H1 (cell line): ENCODE data around the gene ANKS1B. TPM values are rescaled to one million over a fixed set of nuclear protein-coding genes. Genes with fewer than 3 reads are reported as not detected.

Experiments used
- CTCF ChIA-PET: fragments of 300-600 bp; sonication (Branson Sonifier 250); formaldehyde crosslinking; loops from one replicate; lab custom pipeline; 2021; ENCODE audit not compliant: partially characterized antibody; lab: Charles Lee
- POLR2A ChIA-PET: fragments of 300-600 bp; sonication (Branson Sonifier 250); formaldehyde crosslinking; loops from one replicate; lab custom pipeline; 2021; ENCODE audit warnings: inconsistent platforms; ENCODE audit not compliant: partially characterized antibody; lab: Charles Lee
- DNase-seq, 2 experiments: peaks; one replicate each; pipeline versions ENCODE4 v3.0.0 to v3.0.0-alpha.2; 2010 to 2022; ENCODE audit warnings: low spot score in 2 of 2, low read depth in 1 of 2, mixed read lengths in 1 of 2
- FAIRE-seq: peaks from 2 replicates; lab custom pipeline; 2011; peaks lifted over from hg19 to GRCh38; lab: Jason Lieb, UNC
- H2AFZ ChIP-seq: 2 replicates; pipeline ENCODE4 v1.8.1; 2012; ENCODE audit warnings: low read length, inconsistent platforms
- H2AK5ac ChIP-seq: 2 replicates; pipeline ENCODE4 v1.6.1; 2013; ENCODE audit warnings: low read depth, low read length
- H2BK120ac ChIP-seq: replicated peaks from 2 replicates; pipeline ENCODE3; 2013; ENCODE audit warnings: low read depth, low read length, inconsistent platforms
- H2BK12ac ChIP-seq: 2 replicates; pipeline ENCODE4 v1.6.1; 2013; ENCODE audit warnings: low read depth, low read length
- H2BK15ac ChIP-seq: 2 replicates; pipeline ENCODE4 v1.6.1; 2013; ENCODE audit warnings: low read length
- H2BK20ac ChIP-seq: 2 replicates; pipeline ENCODE4 v1.6.1; 2013; ENCODE audit warnings: low read length
- H2BK5ac ChIP-seq: 2 replicates; pipeline ENCODE4 v1.6.1; 2013; ENCODE audit warnings: low read depth, low read length
- H3K14ac ChIP-seq: 2 replicates; pipeline ENCODE4 v1.6.1; 2013; ENCODE audit warnings: inconsistent platforms; ENCODE audit not compliant: insufficient read length
- H3K18ac ChIP-seq: 2 replicates; pipeline ENCODE4 v1.6.1; 2013; ENCODE audit warnings: low read length; ENCODE audit errors: extremely low read depth
- H3K23ac ChIP-seq: 2 replicates; pipeline ENCODE4 v1.6.1; 2013; ENCODE audit warnings: inconsistent platforms; ENCODE audit not compliant: insufficient read length
- H3K23me2 ChIP-seq: 2 replicates; pipeline ENCODE4 v1.6.1; 2013; ENCODE audit warnings: low read depth, low read length
- H3K27ac ChIP-seq: 2 replicates; pipeline ENCODE4 v1.6.1; 2011; ENCODE audit warnings: low read depth, low read length, inconsistent platforms
- H3K27me3 ChIP-seq, 4 experiments: replicated peaks in 1 of 4; 1 replicate in 1 of 4; 2 replicates in 3 of 4; pipeline versions ENCODE4 v1.6.1 to v1.8.1; 2011 to 2013; ENCODE audit warnings: low read length in 3 of 4, mild to moderate bottlenecking in 3 of 4, inconsistent platforms in 2 of 4, mixed read lengths in 2 of 4, moderate library complexity in 1 of 4; ENCODE audit not compliant: control insufficient read depth in 3 of 4, insufficient read depth in 3 of 4; ENCODE audit errors: extremely low read depth in 1 of 4
- H3K36me3 ChIP-seq, 4 experiments: 2 replicates each; pipeline versions ENCODE4 v1.6.1 to v1.8.1; 2011 to 2013; ENCODE audit warnings: mild to moderate bottlenecking in 4 of 4, low read length in 3 of 4, moderate library complexity in 2 of 4, control low read depth in 1 of 4, inconsistent platforms in 1 of 4; ENCODE audit not compliant: insufficient read depth in 4 of 4, control insufficient read depth in 2 of 4
- H3K4ac ChIP-seq: replicated peaks from 2 replicates; pipeline ENCODE3; 2013; ENCODE audit warnings: low read length, low read depth, mixed read lengths, inconsistent platforms; ENCODE audit not compliant: insufficient read length
- H3K4me1 ChIP-seq, 4 experiments: replicated peaks in 1 of 4; 1 replicate in 1 of 4; 2 replicates in 3 of 4; pipeline versions ENCODE4 v1.6.1 to v1.8.1; 2011 to 2013; ENCODE audit warnings: low read length in 3 of 4, inconsistent platforms in 2 of 4, mixed read lengths in 1 of 4; ENCODE audit not compliant: insufficient read depth in 4 of 4, control insufficient read depth in 3 of 4
- H3K4me2 ChIP-seq, 2 experiments: 2 replicates each; pipeline versions ENCODE4 v1.6.1 to v1.8.1; 2011 to 2013; ENCODE audit warnings: low read depth in 2 of 2, low read length in 2 of 2, control low read depth in 1 of 2, inconsistent platforms in 1 of 2, mild to moderate bottlenecking in 1 of 2; ENCODE audit not compliant: insufficient read depth in 1 of 2
- H3K4me3 ChIP-seq, 4 experiments: fragments of 200-600, 300-600 bp in 1 of 4; sonication (generic), shearing (Covaris generic), sonication (Bioruptor Twin) in 1 of 4; 2 replicates each; pipeline versions ENCODE4 v1.5.1 to v1.8.1; 2011 to 2016; ENCODE audit warnings: low read length in 4 of 4, low read depth in 3 of 4, control low read depth in 2 of 4, inconsistent platforms in 2 of 4, mild to moderate bottlenecking in 2 of 4, mixed read lengths in 1 of 4, moderate library complexity in 1 of 4; ENCODE audit not compliant: insufficient read depth in 2 of 4; ENCODE audit errors: extremely low read depth in 1 of 4
- H3K56ac ChIP-seq: replicated peaks from 2 replicates; pipeline ENCODE3; 2013; ENCODE audit warnings: low read depth, mild to moderate bottlenecking, mixed read lengths, low read length, inconsistent platforms; ENCODE audit not compliant: insufficient read length
- H3K79me1 ChIP-seq: 2 replicates; pipeline ENCODE4 v1.6.1; 2013; ENCODE audit warnings: low read depth, low read length, control low read depth
- H3K79me2 ChIP-seq, 2 experiments: 2 replicates each; pipeline versions ENCODE4 v1.6.1 to v1.8.1; 2012 to 2013; ENCODE audit warnings: low read length in 2 of 2, mild to moderate bottlenecking in 2 of 2, inconsistent platforms in 1 of 2; ENCODE audit not compliant: insufficient read depth in 2 of 2, control insufficient read depth in 1 of 2
- H3K9ac ChIP-seq, 4 experiments: replicated peaks in 1 of 4; 1 replicate in 1 of 4; 2 replicates in 3 of 4; pipeline versions ENCODE4 v1.6.1 to v1.8.1; 2011 to 2013; ENCODE audit warnings: low read depth in 3 of 4, low read length in 3 of 4, control low read depth in 2 of 4, mild to moderate bottlenecking in 2 of 4, moderate library complexity in 2 of 4, inconsistent platforms in 1 of 4; ENCODE audit errors: extremely low read depth in 1 of 4
- H3K9me3 ChIP-seq, 2 experiments: 2 replicates each; pipeline versions ENCODE4 v1.6.1 to v1.8.1; 2012 to 2013; ENCODE audit warnings: mild to moderate bottlenecking in 2 of 2, moderate library complexity in 2 of 2, control low read depth in 1 of 2, inconsistent platforms in 1 of 2, low read depth in 1 of 2, low read length in 1 of 2, mixed read lengths in 1 of 2; ENCODE audit not compliant: insufficient read depth in 2 of 2
- H4K20me1 ChIP-seq, 2 experiments: replicated peaks in 1 of 2; 2 replicates each; pipeline versions ENCODE3 to v1.8.1; 2011 to 2013; ENCODE audit warnings: inconsistent platforms in 2 of 2, low read length in 2 of 2, mild to moderate bottlenecking in 1 of 2; ENCODE audit not compliant: insufficient read depth in 2 of 2, control insufficient read depth in 1 of 2
- H4K5ac ChIP-seq: 2 replicates; pipeline ENCODE4 v1.6.1; 2013; ENCODE audit warnings: low read length, low read depth, mixed read lengths, inconsistent platforms; ENCODE audit not compliant: insufficient read length
- H4K8ac ChIP-seq: 2 replicates; pipeline ENCODE4 v1.8.0; 2013; ENCODE audit warnings: mild to moderate bottlenecking, moderate library complexity, low read length, inconsistent platforms; ENCODE audit not compliant: insufficient read depth; ENCODE audit errors: extremely low read depth
- H4K91ac ChIP-seq: replicated peaks from 2 replicates; pipeline ENCODE3; 2013; ENCODE audit warnings: low read length, mixed read lengths, inconsistent platforms; ENCODE audit not compliant: insufficient read length
- ATF3 ChIP-seq: IDR thresholded peaks from 2 replicates; pipeline ENCODE4 v1.6.1; 2011; ENCODE audit warnings: low read depth, mild to moderate bottlenecking, low read length; ENCODE audit not compliant: insufficient read depth
- BCL11A ChIP-seq, 2 experiments: IDR thresholded peaks; one replicate each; pipeline ENCODE4 v1.6.1; 2011; ENCODE audit warnings: low read depth in 2 of 2, low read length in 2 of 2, mild to moderate bottlenecking in 2 of 2
- BRCA1 ChIP-seq: IDR thresholded peaks from 2 replicates; pipeline ENCODE4 v1.6.1; 2012; ENCODE audit warnings: low read depth, low read length, improper control_type of control experiment
- CBX5 ChIP-seq: fragments of 300-800, 300-1000 bp; sonication (generic); IDR thresholded peaks from 2 replicates; pipeline ENCODE4 v1.7.1; 2016; ENCODE audit warnings: antibody characterized with exemption, low read length, low read depth
- CBX8 ChIP-seq: fragments of 300-800, 300-1000 bp; sonication (generic); IDR thresholded peaks from 2 replicates; pipeline ENCODE4 v1.7.1; 2016; ENCODE audit warnings: low read depth, low read length, borderline replicate concordance
- CHD1 ChIP-seq: IDR thresholded peaks from 2 replicates; pipeline ENCODE4 v1.6.1; 2012; ENCODE audit warnings: low read depth, low read length, improper control_type of control experiment
- GTF2F1 ChIP-seq: IDR thresholded peaks from 2 replicates; pipeline ENCODE4 v1.6.1; 2012; ENCODE audit warnings: low read depth, low read length, improper control_type of control experiment, borderline replicate concordance
- JUN ChIP-seq: IDR thresholded peaks from 2 replicates; pipeline ENCODE4 v1.6.1; 2011; ENCODE audit warnings: low read depth, mild to moderate bottlenecking, improper control_type of control experiment, low read length
- SIRT6 ChIP-seq: IDR thresholded peaks from one replicate; pipeline ENCODE4 v1.7.1; 2012; ENCODE audit warnings: low read length, inconsistent platforms
- SIX5 ChIP-seq: IDR thresholded peaks from 2 replicates; pipeline ENCODE4 v1.6.1; 2011; ENCODE audit warnings: mild to moderate bottlenecking, low read depth, low read length
- SP4 ChIP-seq: IDR thresholded peaks from 2 replicates; pipeline ENCODE4 v1.6.1; 2012; ENCODE audit warnings: low read length, inconsistent platforms
- SRF ChIP-seq: IDR thresholded peaks from 2 replicates; pipeline ENCODE4 v1.6.1; 2011; ENCODE audit warnings: mild to moderate bottlenecking, low read depth, low read length, moderate library complexity
- TBP ChIP-seq: IDR thresholded peaks from 2 replicates; pipeline ENCODE4 v1.6.1; 2011; ENCODE audit warnings: low read depth, low read length, improper control_type of control experiment
- TCF12 ChIP-seq: IDR thresholded peaks from 2 replicates; pipeline ENCODE4 v1.6.1; 2011; ENCODE audit warnings: low read depth, mild to moderate bottlenecking, low read length
- TEAD4 ChIP-seq: IDR thresholded peaks from 2 replicates; pipeline ENCODE4 v1.6.1; 2012; ENCODE audit warnings: low read depth, low read length, inconsistent platforms, mixed read lengths
- WGBS, 2 experiments: shearing (Covaris generic) in 1 of 2; methylation state at CpG; one replicate each; pipeline versions ENCODE4 v1.1.6 to v1.1.7; 2013 to 2015; ENCODE audit warnings: low lambda C conversion rate in 2 of 2, mixed read lengths in 2 of 2, inconsistent platforms in 1 of 2, low coverage in 1 of 2, missing lambda C conversion rate in 1 of 2; ENCODE audit not compliant: insufficient replicate concordance in 2 of 2, insufficient coverage in 1 of 2, insufficient read length in 1 of 2; ENCODE audit errors: extremely low coverage in 1 of 2, missing lambda C conversion rate in 1 of 2; 5-methylcytosine and 5-hydroxymethylcytosine counted together
- polyA plus RNA-seq, 7 experiments: library from polyadenylated mRNA; depleted of rRNA in 3 of 7; stranded (reverse) in 5 of 7; unstranded in 2 of 7; fragments of >200 nt in 5 of 7; fragments of 200-250 nt in 2 of 7; gene quantifications; 1 replicate in 5 of 7; 2 replicates in 1 of 7; 4 replicates in 1 of 7; pipeline versions ENCODE4 v1.2.1 to v1.2.3, GENCODE V29; 2011 to 2013; ENCODE audit warnings: missing spikeins in 2 of 7, mixed read lengths in 2 of 7
- total RNA-seq: library from RNA; stranded (reverse); fragmentation: NEBNext Ultra II Directional; extraction: Animal tissue kit (Norgen Biotek cat#: 25700); gene quantifications from 2 replicates; pipeline ENCODE4 v1.2.1, GENCODE V29; 2021

The ANKS1B gene
- total and polyA plus RNA-seq, 2 of the 8 experiments (the other 6 are each of a cell fraction or from before 2014, with no cell fraction given): 2.7 to 6.1 TPM

GRCh38 chr12:99260456-99260996 lies 724.2 kb downstream of the ANKS1B start:
- H4K20me1 ChIP-seq: no peaks in the 10 kb centered on the region
- TF ChIP-seq ATF3 (no peak), TBP (no peak), TCF12 (no peak), JUN (no peak), CBX5 (no peak), TEAD4 (no peak), BRCA1 (no peak), GTF2F1 (no peak), SIX5 (no peak), CBX8 (no peak), BCL11A (IDR thresholded peaks at IDR 0.05; ENCODE audit: low read depth in 2 of 2, low read length in 2 of 2) (no peak), SRF (no peak), SP4 (no peak), SIRT6 (no peak), CHD1 (no peak)

More at GRCh38 chr12:99260456-99260996, 724.2 kb downstream of the ANKS1B start:
- Histone ChIP-seq H3K36me3 (no peaks in the 10 kb centered on the region), H2BK12ac (no peak overlapping the region), H2AK5ac (no peak overlapping the region), H3K4ac (no peak overlapping the region), H3K14ac (no peak overlapping the region), H3K27me3 (no peaks in the 10 kb centered on the region), H2BK20ac (no peak overlapping the region), H2AFZ (no peak overlapping the region), H3K23me2 (no peaks in the 10 kb centered on the region), H4K5ac (no peak overlapping the region), H3K56ac (no peak overlapping the region), H3K4me2 (no peak overlapping the region), H2BK15ac (no peak overlapping the region), H3K79me2 (no peaks in the 10 kb centered on the region), H4K91ac (no peak overlapping the region), H2BK120ac (no peak overlapping the region), H3K4me3 (no peak overlapping the region), H3K9me3 (no peaks in the 10 kb centered on the region), H3K4me1 (peaks cover 0 to 5% (median 2%) of the 10 kb centered on the region in 4 experiments; a peak in 3 of 7 replicates), H3K9ac (no peak overlapping the region), H3K79me1 (no peaks in the 10 kb centered on the region), H3K27ac (no peak overlapping the region), H3K23ac (no peak overlapping the region), H4K8ac (no peak overlapping the region), H3K18ac (no peak overlapping the region), H2BK5ac (no peak overlapping the region)
- 83% methylated on average over 4 of the region's 4 CpGs; no CpG with 5 or more reads in 1 of the 2 experiments for WGBS, 2 experiments
- DNase-seq: no peak
- no peak for FAIRE-seq
- CTCF ChIA-PET: interaction anchor here (0.7 to 2.8 kb wide), 2 partner anchors 196 to 217 kb away, joined by 4 to 7 read pairs; no protein-coding TSS in a partner anchor
- POLR2A ChIA-PET: no interaction called here
